22Rv1 (cell line): ENCODE data around the gene ACOD1.

ENCODE experiments used
- ZFX ChIP-seq: fragments of 450-650 bp; IDR thresholded peaks from 2 replicates; pipeline ENCODE4 v1.6.1; 2017; ENCODE audit warnings: antibody characterized with exemption, borderline replicate concordance
- TF ChIP-seq, protein P1 (sequence below): fragments of 450-650 bp; IDR thresholded peaks from 2 replicates; pipeline ENCODE4 v1.5.1; 2017; ENCODE audit warnings: mild to moderate bottlenecking

DNA sequence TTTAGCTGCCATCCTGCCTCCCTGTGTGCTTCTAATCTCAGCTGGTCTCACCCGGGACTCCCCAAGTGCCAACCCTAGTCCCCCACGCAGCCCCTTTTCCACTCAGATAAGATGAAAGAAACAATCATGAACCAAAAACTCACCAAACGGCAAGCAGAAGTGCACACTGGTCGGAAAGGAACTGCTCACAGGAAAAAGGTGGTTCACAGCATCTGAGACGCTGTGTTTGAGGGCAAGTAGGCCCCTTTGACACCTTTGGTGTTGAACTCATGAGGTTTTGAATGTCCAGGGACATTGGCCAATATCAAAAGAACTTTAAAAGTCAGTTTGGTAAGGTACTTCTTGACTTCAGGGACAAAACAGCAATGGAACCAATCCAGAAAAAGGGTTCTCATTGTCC lies 20.4 kb upstream of the ACOD1 start:
- TF ChIP-seq, protein P1, sequence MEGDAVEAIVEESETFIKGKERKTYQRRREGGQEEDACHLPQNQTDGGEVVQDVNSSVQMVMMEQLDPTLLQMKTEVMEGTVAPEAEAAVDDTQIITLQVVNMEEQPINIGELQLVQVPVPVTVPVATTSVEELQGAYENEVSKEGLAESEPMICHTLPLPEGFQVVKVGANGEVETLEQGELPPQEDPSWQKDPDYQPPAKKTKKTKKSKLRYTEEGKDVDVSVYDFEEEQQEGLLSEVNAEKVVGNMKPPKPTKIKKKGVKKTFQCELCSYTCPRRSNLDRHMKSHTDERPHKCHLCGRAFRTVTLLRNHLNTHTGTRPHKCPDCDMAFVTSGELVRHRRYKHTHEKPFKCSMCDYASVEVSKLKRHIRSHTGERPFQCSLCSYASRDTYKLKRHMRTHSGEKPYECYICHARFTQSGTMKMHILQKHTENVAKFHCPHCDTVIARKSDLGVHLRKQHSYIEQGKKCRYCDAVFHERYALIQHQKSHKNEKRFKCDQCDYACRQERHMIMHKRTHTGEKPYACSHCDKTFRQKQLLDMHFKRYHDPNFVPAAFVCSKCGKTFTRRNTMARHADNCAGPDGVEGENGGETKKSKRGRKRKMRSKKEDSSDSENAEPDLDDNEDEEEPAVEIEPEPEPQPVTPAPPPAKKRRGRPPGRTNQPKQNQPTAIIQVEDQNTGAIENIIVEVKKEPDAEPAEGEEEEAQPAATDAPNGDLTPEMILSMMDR, result no peak
- no peak for TF ChIP-seq ZFX
